Measurements from ENCODE around the gene LRMDA. TPM values are rescaled to one million over a fixed set of nuclear protein-coding genes. Genes with fewer than 3 reads are reported as not detected.
A peak's percentile ranks its signal among the peaks of the same experiment; 100 is the strongest.
"Not testable (repeated sequence)": the region's sequence is repeated elsewhere in the genome, so short reads cannot be mapped to it uniquely, and the experiment has no call there.

Gene LRMDA
- total RNA-seq, 4 donors from 2014 or later: 2.2 to 7.8 (median 4.5) TPM

DNA sequence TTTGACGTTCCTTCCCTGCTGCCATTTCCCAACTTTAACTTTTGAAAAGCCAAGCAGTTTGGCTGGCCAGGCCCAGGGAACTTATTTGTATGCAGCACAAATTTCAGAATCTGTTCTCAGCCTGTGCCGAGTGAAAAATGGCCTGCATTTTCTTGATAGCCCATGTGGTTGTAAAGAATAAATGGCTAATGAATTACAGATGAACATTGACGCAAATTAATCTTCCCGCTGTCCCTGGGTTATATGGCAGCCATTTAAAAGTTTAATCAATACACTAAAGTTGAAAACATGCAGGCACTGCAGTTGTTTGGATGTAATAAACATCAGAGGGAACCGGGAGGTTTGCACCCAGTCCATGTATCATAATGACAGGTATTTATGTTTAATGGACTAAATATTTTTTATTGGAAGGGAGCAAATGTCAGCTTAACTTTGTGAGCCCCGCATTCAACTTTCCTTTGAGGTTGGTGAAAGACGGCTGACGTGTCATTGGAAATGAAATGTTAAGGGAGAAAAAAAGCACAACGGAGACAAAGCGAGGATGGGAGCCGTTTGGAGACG lies 1092.4 kb downstream of the LRMDA start:
- DNase-seq: no peak
- Histone ChIP-seq H3K4me3 (no peak overlapping the region), H3K27ac (peak overlapping the region; percentile 21 to 82 (median 60)), H3K4me1 (peaks cover 0 to 12% (median 0%) of the 10 kb centered on the region in 4 donors), H3K27me3 (no peaks in the 10 kb centered on the region), H3K9me3 (no peaks in the 10 kb centered on the region), H3K36me3 (no peaks in the 10 kb centered on the region)
- peak; percentile 36 for TF ChIP-seq EP300 (IDR thresholded peaks at IDR 0.05; ENCODE audit: low read depth)
- TF ChIP-seq POLR2A (IDR thresholded peaks at IDR 0.05): no peak
- TF ChIP-seq, protein P1, sequence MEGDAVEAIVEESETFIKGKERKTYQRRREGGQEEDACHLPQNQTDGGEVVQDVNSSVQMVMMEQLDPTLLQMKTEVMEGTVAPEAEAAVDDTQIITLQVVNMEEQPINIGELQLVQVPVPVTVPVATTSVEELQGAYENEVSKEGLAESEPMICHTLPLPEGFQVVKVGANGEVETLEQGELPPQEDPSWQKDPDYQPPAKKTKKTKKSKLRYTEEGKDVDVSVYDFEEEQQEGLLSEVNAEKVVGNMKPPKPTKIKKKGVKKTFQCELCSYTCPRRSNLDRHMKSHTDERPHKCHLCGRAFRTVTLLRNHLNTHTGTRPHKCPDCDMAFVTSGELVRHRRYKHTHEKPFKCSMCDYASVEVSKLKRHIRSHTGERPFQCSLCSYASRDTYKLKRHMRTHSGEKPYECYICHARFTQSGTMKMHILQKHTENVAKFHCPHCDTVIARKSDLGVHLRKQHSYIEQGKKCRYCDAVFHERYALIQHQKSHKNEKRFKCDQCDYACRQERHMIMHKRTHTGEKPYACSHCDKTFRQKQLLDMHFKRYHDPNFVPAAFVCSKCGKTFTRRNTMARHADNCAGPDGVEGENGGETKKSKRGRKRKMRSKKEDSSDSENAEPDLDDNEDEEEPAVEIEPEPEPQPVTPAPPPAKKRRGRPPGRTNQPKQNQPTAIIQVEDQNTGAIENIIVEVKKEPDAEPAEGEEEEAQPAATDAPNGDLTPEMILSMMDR (IDR thresholded peaks at IDR 0.05): no peak
- TF ChIP-seq POLR2AphosphoS5 (IDR thresholded peaks at IDR 0.05): peak; percentile 70 to 84 (median 82)
- in situ Hi-C loops (cut with MboI; ENCODE audit: low pct_ligation_motif_present in 1 of 4, low pct_unique_long_range_greater_than_20kb in 1 of 4, low sequenced_read_pairs in 3 of 4) (no loop called here), intact Hi-C loops (cut with DNase I; ENCODE audit: low total_unique reads) (loop anchor here (1.0 to 10.0 kb wide), 3 partner anchors 127 to 451 kb away; no protein-coding TSS in a partner anchor)
- 60 to 68% methylated on average over 11 to 12 of the region's 12 CpGs for WGBS, 2 donors (ENCODE audit: low coverage in 1 of 2)

GRCh38 chr10:76526833-76527232 lies 1095.4 kb downstream of the LRMDA start:
- H3K4me3 ChIP-seq; H3K27ac ChIP-seq; DNase-seq; H3K9me3 ChIP-seq; H3K36me3 ChIP-seq; in situ Hi-C loops (cut with MboI; ENCODE audit: low pct_ligation_motif_present in 1 of 4, low pct_unique_long_range_greater_than_20kb in 1 of 4, low sequenced_read_pairs in 3 of 4); H3K27me3 ChIP-seq: not testable (repeated sequence)
- peaks cover 0 to 12% (median 0%) of the 10 kb centered on the region in 4 donors for H3K4me1 ChIP-seq
- 87 to 100% methylated on average over 4 of the region's 4 CpGs for WGBS, 2 donors (ENCODE audit: low coverage in 1 of 2)
- intact Hi-C loops (cut with DNase I; ENCODE audit: low total_unique reads): loop anchor here (10.0 kb wide), 1 partner anchor 448 kb away; no protein-coding TSS in a partner anchor

DNA sequence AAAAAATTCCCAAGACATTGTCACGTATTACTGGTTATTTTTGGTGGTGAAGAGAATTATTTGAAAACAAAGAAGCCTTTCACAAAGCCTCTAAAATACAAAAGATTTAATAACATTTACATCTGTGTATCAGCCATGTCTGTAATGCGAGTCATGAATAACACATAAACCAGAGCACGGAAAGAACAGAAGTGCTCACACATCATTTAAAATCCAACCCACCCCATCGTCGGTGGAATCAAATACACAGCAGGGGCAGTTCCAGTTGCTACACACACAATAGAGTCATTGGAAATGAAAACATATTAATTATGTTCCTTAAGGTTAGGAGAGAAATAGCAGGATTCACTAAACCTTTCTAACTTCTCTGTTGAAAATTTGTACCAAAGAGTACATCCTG lies 1108.9 kb downstream of the LRMDA start:
- intact Hi-C loops (cut with DNase I; ENCODE audit: low total_unique reads): no loop called here

GRCh38 chr10:76540786-76541185 lies 1109.4 kb downstream of the LRMDA start:
- in situ Hi-C loops (cut with MboI; ENCODE audit: low pct_ligation_motif_present in 1 of 4, low pct_unique_long_range_greater_than_20kb in 1 of 4, low sequenced_read_pairs in 3 of 4): no loop called here
- no peak overlapping the region for H3K27ac ChIP-seq
- TF ChIP-seq EP300 (IDR thresholded peaks at IDR 0.05; ENCODE audit: low read depth) (no peak), POLR2A (IDR thresholded peaks at IDR 0.05) (no peak), POLR2AphosphoS5 (IDR thresholded peaks at IDR 0.05) (no peak)
- TF ChIP-seq, protein P1 (IDR thresholded peaks at IDR 0.05): no peak
- intact Hi-C loops (cut with DNase I; ENCODE audit: low total_unique reads): no loop called here
- no peaks in the 10 kb centered on the region for H3K27me3 ChIP-seq
- WGBS, 2 donors (ENCODE audit: low coverage in 1 of 2): 61 to 78% methylated on average over 2 to 3 of the region's 3 CpGs
- H3K4me3 ChIP-seq: no peak overlapping the region
- H3K4me1 ChIP-seq: peaks cover 0 to 3% (median 0%) of the 10 kb centered on the region in 4 donors
- no peak for DNase-seq
- H3K36me3 ChIP-seq: no peaks in the 10 kb centered on the region
- H3K9me3 ChIP-seq: no peaks in the 10 kb centered on the region

More for the DNA sequence above, 1108.9 kb downstream of the LRMDA start:
- TF ChIP-seq POLR2AphosphoS5 (IDR thresholded peaks at IDR 0.05): no peak
- TF ChIP-seq POLR2A (IDR thresholded peaks at IDR 0.05): no peak
- no peak overlapping the region for H3K27ac ChIP-seq
- no peak overlapping the region for H3K4me3 ChIP-seq
- in situ Hi-C loops (cut with MboI; ENCODE audit: low pct_ligation_motif_present in 1 of 4, low pct_unique_long_range_greater_than_20kb in 1 of 4, low sequenced_read_pairs in 3 of 4): no loop called here
- H3K27me3 ChIP-seq: no peaks in the 10 kb centered on the region
- no peak for DNase-seq
- no peaks in the 10 kb centered on the region for H3K9me3 ChIP-seq
- no peaks in the 10 kb centered on the region for H3K36me3 ChIP-seq
- WGBS, 2 donors (ENCODE audit: low coverage in 1 of 2): 48 to 84% methylated on average over 4 to 5 of the region's 5 CpGs
- peaks cover 0 to 3% (median 0%) of the 10 kb centered on the region in 4 donors for H3K4me1 ChIP-seq

GRCh38 chr10:76541852-76542251 lies 1110.4 kb downstream of the LRMDA start:
- intact Hi-C loops (cut with DNase I; ENCODE audit: low total_unique reads): no loop called here
- Histone ChIP-seq H3K4me1 (peaks cover 0 to 3% (median 0%) of the 10 kb centered on the region in 4 donors), H3K4me3 (no peak overlapping the region), H3K9me3 (no peaks in the 10 kb centered on the region), H3K27me3 (no peaks in the 10 kb centered on the region), H3K36me3 (no peaks in the 10 kb centered on the region), H3K27ac (no peak overlapping the region)
- 75 to 92% methylated on average over 2 to 5 of the region's 5 CpGs for WGBS, 2 donors (ENCODE audit: low coverage in 1 of 2)
- TF ChIP-seq POLR2A (IDR thresholded peaks at IDR 0.05) (no peak), EP300 (IDR thresholded peaks at IDR 0.05; ENCODE audit: low read depth) (no peak)
- no peak for DNase-seq
- in situ Hi-C loops (cut with MboI; ENCODE audit: low pct_ligation_motif_present in 1 of 4, low pct_unique_long_range_greater_than_20kb in 1 of 4, low sequenced_read_pairs in 3 of 4): no loop called here

Measured in transverse colon (tissue), 4 donors.